ENCODE results near the gene NUDC. TPM values are rescaled to one million over a fixed set of nuclear protein-coding genes. Genes with fewer than 3 reads are reported as not detected.

The NUDC gene
- total and polyA plus RNA-seq, 4 donors = 39.3 to 77.8 (median 64.4) TPM

DNA sequence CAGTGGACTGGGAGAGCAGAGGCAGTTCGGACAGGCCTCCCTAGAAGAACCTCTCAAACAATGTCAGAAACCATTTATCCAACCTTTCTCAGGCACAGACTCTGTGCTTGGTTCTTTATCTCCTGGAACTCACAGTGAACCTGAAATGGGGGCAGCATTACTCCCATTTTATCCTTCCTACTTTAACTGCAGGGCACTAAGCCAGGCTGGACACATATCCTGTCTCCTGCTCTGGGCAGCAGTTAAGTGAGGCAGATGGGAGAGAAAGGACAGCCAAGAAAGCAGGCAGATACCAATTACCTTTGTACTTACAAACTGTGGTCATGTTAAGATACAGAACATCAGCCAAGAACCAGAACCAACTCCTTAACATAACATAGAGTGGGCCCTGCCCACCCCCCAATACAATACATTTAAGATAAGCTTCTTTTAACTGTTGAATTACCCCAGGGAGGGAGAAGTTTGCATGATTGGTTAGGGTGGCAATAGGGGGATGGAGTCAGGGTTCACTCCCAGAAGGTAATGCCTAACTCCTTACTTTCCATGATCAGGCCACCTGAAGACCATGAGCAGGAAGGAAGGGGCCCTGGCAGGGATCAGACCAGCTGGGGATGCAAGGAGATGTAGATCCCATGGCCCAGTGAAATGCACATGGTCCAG lies 27.9 kb downstream of the NUDC start:
- Histone ChIP-seq H3K27ac (ENCODE audit: low read depth in 1 of 2, low read length in 1 of 2) (no peak overlapping the region), H3K4me3 (no peak overlapping the region), H3K27me3 (ENCODE audit: control insufficient read depth in 3 of 3, insufficient read depth in 3 of 3, low read length in 2 of 3) (no peaks in the 10 kb centered on the region), H3K9ac (ENCODE audit: insufficient read depth in 1 of 2, low read length in 2 of 2) (no peak overlapping the region), H3K4me1 (ENCODE audit: control insufficient read depth in 5 of 5, insufficient read depth in 5 of 5, low read length in 5 of 5) (no peaks in the 10 kb centered on the region), H3K9me3 (ENCODE audit: control insufficient read depth in 4 of 4, insufficient read depth in 3 of 4, low read length in 3 of 4) (no peaks in the 10 kb centered on the region), H3K36me3 (ENCODE audit: control insufficient read depth in 4 of 4, insufficient read depth in 4 of 4, low read length in 4 of 4) (peaks cover 5 to 30% (median 10%) of the 10 kb centered on the region in 4 donors)
- WGBS, 2 donors = 82% methylated on average over 1 of the region's 1 CpG
- TF ChIP-seq, protein P1, sequence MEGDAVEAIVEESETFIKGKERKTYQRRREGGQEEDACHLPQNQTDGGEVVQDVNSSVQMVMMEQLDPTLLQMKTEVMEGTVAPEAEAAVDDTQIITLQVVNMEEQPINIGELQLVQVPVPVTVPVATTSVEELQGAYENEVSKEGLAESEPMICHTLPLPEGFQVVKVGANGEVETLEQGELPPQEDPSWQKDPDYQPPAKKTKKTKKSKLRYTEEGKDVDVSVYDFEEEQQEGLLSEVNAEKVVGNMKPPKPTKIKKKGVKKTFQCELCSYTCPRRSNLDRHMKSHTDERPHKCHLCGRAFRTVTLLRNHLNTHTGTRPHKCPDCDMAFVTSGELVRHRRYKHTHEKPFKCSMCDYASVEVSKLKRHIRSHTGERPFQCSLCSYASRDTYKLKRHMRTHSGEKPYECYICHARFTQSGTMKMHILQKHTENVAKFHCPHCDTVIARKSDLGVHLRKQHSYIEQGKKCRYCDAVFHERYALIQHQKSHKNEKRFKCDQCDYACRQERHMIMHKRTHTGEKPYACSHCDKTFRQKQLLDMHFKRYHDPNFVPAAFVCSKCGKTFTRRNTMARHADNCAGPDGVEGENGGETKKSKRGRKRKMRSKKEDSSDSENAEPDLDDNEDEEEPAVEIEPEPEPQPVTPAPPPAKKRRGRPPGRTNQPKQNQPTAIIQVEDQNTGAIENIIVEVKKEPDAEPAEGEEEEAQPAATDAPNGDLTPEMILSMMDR (IDR thresholded peaks at IDR 0.05; ENCODE audit: control extremely low read depth, extremely low read depth) = no peak
- no peak for ATAC-seq (ENCODE audit: insufficient read depth, low FRiP score)
- peak in 2 of 3 donors; percentile 15 to 17 for DNase-seq

DNA sequence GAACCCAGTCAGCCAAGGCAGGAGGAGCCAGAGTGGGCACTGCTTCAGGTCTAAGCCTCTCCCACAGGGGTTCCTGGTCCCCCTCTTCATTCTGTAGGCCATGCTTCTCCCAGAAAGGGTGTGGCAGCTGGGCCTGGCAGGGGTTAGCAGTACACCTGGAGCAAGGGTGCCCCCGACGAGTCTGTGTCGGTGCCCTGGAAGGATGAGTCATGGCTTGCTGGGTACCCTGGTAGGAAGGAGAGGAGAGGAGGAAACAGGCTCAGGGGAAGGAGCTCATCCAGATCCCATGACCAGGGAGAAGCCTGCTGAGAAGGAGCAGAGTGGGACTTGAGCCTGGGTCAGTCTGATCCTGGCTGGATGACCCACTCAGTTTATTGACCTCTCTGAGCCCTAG lies 28.4 kb downstream of the NUDC start:
- Histone ChIP-seq H3K27ac (ENCODE audit: low read depth in 1 of 2, low read length in 1 of 2) (no peak overlapping the region), H3K9ac (ENCODE audit: insufficient read depth in 1 of 2, low read length in 2 of 2) (no peak overlapping the region), H3K9me3 (ENCODE audit: control insufficient read depth in 4 of 4, insufficient read depth in 3 of 4, low read length in 3 of 4) (no peaks in the 10 kb centered on the region), H3K36me3 (ENCODE audit: control insufficient read depth in 4 of 4, insufficient read depth in 4 of 4, low read length in 4 of 4) (peaks cover 5 to 29% (median 9%) of the 10 kb centered on the region in 4 donors), H3K4me3 (no peak overlapping the region), H3K27me3 (ENCODE audit: control insufficient read depth in 3 of 3, insufficient read depth in 3 of 3, low read length in 2 of 3) (no peaks in the 10 kb centered on the region), H3K4me1 (ENCODE audit: control insufficient read depth in 5 of 5, insufficient read depth in 5 of 5, low read length in 5 of 5) (no peaks in the 10 kb centered on the region)
- ATAC-seq (ENCODE audit: insufficient read depth, low FRiP score) (no peak), DNase-seq (no peak)
- TF ChIP-seq, protein P1 (IDR thresholded peaks at IDR 0.05; ENCODE audit: control extremely low read depth, extremely low read depth) = no peak
- 68 to 82% methylated on average over 3 of the region's 3 CpGs for WGBS, 2 donors

DNA sequence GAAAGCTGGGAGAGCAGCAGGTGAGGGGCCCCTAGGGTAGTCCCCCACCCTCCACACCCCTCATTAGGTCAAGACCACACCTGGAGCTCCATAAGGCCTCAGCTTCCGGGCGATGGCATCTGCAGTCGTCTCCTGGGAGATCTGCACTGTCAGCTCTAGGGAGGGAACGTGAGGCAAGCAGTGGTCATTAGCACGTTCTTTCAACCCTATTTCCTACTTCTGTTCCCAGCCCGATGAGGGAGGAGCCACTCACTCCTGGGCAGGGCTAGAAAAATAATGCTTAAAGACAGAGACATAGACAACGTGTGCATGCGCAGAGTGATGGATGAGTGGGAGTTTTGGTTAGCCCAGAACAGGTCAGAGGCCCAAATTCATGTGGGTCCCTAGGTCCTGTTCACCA lies 29.1 kb downstream of the NUDC start:
- H3K9me3 ChIP-seq (ENCODE audit: control insufficient read depth in 4 of 4, insufficient read depth in 3 of 4, low read length in 3 of 4) = no peaks in the 10 kb centered on the region
- peaks cover 0 to 23% (median 3%) of the 10 kb centered on the region in 4 donors for H3K36me3 ChIP-seq (ENCODE audit: control insufficient read depth in 4 of 4, insufficient read depth in 4 of 4, low read length in 4 of 4)
- ATAC-seq (ENCODE audit: insufficient read depth, low FRiP score) (no peak), DNase-seq (no peak)
- H3K27me3 ChIP-seq (ENCODE audit: control insufficient read depth in 3 of 3, insufficient read depth in 3 of 3, low read length in 2 of 3) = no peaks in the 10 kb centered on the region
- TF ChIP-seq, protein P1 (IDR thresholded peaks at IDR 0.05; ENCODE audit: control extremely low read depth, extremely low read depth) = no peak
- H3K27ac ChIP-seq (ENCODE audit: low read depth in 1 of 2, low read length in 1 of 2) = no peak overlapping the region
- no peak overlapping the region for H3K4me3 ChIP-seq
- no peak overlapping the region for H3K9ac ChIP-seq (ENCODE audit: insufficient read depth in 1 of 2, low read length in 2 of 2)
- WGBS, 2 donors = 59 to 72% methylated on average over 8 of the region's 8 CpGs
- H3K4me1 ChIP-seq (ENCODE audit: control insufficient read depth in 5 of 5, insufficient read depth in 5 of 5, low read length in 5 of 5) = no peaks in the 10 kb centered on the region

DNA sequence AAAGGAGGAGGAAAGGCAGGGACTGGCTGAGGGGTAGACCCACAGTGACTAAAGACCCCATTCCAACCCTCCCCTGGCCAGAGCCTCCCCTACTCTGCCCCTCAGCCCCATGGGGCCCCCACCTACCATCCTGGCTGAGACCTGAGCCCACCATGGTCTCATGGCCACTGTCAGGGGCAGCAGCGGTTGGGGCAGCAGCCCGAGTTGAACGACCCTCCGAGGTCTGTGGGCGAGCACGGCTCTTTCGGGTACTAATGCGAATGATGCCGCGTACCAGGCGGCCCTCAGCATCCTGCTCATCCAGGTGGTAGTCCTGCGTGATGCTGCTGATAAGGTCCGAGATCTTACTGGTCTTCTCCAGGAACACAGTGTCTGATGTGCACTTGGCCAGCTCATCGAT lies 29.7 kb downstream of the NUDC start:
- H3K9me3 ChIP-seq (ENCODE audit: control insufficient read depth in 4 of 4, insufficient read depth in 3 of 4, low read length in 3 of 4) = peaks cover 0 to 2% (median 0%) of the 10 kb centered on the region in 4 donors
- no peak overlapping the region for H3K27ac ChIP-seq (ENCODE audit: low read depth in 1 of 2, low read length in 1 of 2)
- no peaks in the 10 kb centered on the region for H3K4me1 ChIP-seq (ENCODE audit: control insufficient read depth in 5 of 5, insufficient read depth in 5 of 5, low read length in 5 of 5)
- no peak overlapping the region for H3K9ac ChIP-seq (ENCODE audit: insufficient read depth in 1 of 2, low read length in 2 of 2)
- H3K4me3 ChIP-seq = no peak overlapping the region
- H3K36me3 ChIP-seq (ENCODE audit: control insufficient read depth in 4 of 4, insufficient read depth in 4 of 4, low read length in 4 of 4) = peaks cover 0 to 18% (median 0%) of the 10 kb centered on the region in 4 donors
- TF ChIP-seq, protein P1 (IDR thresholded peaks at IDR 0.05; ENCODE audit: control extremely low read depth, extremely low read depth) = no peak
- DNase-seq (no peak), ATAC-seq (ENCODE audit: insufficient read depth, low FRiP score) (no peak)
- H3K27me3 ChIP-seq (ENCODE audit: control insufficient read depth in 3 of 3, insufficient read depth in 3 of 3, low read length in 2 of 3) = no peaks in the 10 kb centered on the region
- WGBS, 2 donors = 95 to 96% methylated on average over 14 of the region's 14 CpGs

Data from lung (tissue), 12 donors.